DND-41 (cell line): ENCODE data around the gene OR8G5.
"Not testable (repeated sequence)": the region's sequence is repeated elsewhere in the genome, so short reads cannot be mapped to it uniquely, and the experiment has no call there.

Experiments used
- ATAC-seq: fragments of 200-7000 bp; cut with Tn5 transposase; 3 replicates; pipeline ENCODE4 v1.9.1; 2021; ENCODE audit warnings: low read depth; ENCODE audit not compliant: insufficient read depth
- DNase-seq: peaks from one replicate; pipeline ENCODE4 v3.0.0-alpha.2; 2020
- H2AFZ ChIP-seq: 2 replicates; pipeline ENCODE4 v1.6.0; 2012; ENCODE audit warnings: low read depth, low read length
- H3K27ac ChIP-seq: 2 replicates; pipeline ENCODE4 v1.5.1; 2012; ENCODE audit warnings: low read length, inconsistent platforms
- H3K27me3 ChIP-seq: fragments of 200-600 bp; sonication (generic); 2 replicates; pipeline ENCODE4 v1.6.0; 2012; ENCODE audit warnings: low read length, mild to moderate bottlenecking, inconsistent platforms; ENCODE audit not compliant: insufficient read depth, poor library complexity
- H3K36me3 ChIP-seq: 2 replicates; pipeline ENCODE4 v1.5.1; 2012; ENCODE audit warnings: low read length, inconsistent platforms; ENCODE audit not compliant: insufficient read depth
- H3K4me1 ChIP-seq: 2 replicates; pipeline ENCODE4 v1.5.1; 2012; ENCODE audit warnings: mild to moderate bottlenecking, low read length; ENCODE audit not compliant: insufficient read depth
- H3K4me2 ChIP-seq: 2 replicates; pipeline ENCODE4 v1.6.0; 2012; ENCODE audit warnings: mild to moderate bottlenecking, moderate library complexity, low read length, inconsistent platforms; ENCODE audit not compliant: insufficient read depth
- H3K4me3 ChIP-seq, 2 experiments: fragments of 200-600 bp in 1 of 2; shearing (Covaris generic) in 1 of 2; 2 replicates each; pipeline ENCODE4 v1.5.1; 2012 to 2016; ENCODE audit warnings: inconsistent platforms in 2 of 2, low read length in 2 of 2, mild to moderate bottlenecking in 2 of 2, low read depth in 1 of 2, moderate library complexity in 1 of 2
- H3K79me2 ChIP-seq: 2 replicates; pipeline ENCODE4 v1.6.0; 2012; ENCODE audit warnings: low read length, inconsistent platforms; ENCODE audit not compliant: insufficient read depth
- H3K9ac ChIP-seq: 2 replicates; pipeline ENCODE4 v1.6.0; 2012; ENCODE audit warnings: low read depth, mild to moderate bottlenecking, inconsistent platforms, low read length, moderate library complexity
- H3K9me3 ChIP-seq: 2 replicates; pipeline ENCODE4 v1.5.1; 2012; ENCODE audit warnings: low read length, moderate library complexity, mild to moderate bottlenecking, inconsistent platforms; ENCODE audit not compliant: insufficient read depth, severe bottlenecking
- H4K20me1 ChIP-seq: 2 replicates; pipeline ENCODE4 v1.6.0; 2012; ENCODE audit warnings: low read length; ENCODE audit not compliant: insufficient read depth
- EZH2 ChIP-seq: IDR thresholded peaks from 3 replicates; pipeline ENCODE4 v1.6.1; 2012; ENCODE audit warnings: borderline replicate concordance, low read depth, mild to moderate bottlenecking, moderate library complexity, low read length, inconsistent platforms; ENCODE audit not compliant: severe bottlenecking
- TF ChIP-seq, protein P1 (sequence below): IDR thresholded peaks from 2 replicates; pipeline ENCODE4 v1.5.1; 2012; ENCODE audit warnings: borderline replicate concordance, low read length, moderate library complexity, mild to moderate bottlenecking; ENCODE audit not compliant: poor library complexity, severe bottlenecking; ENCODE audit errors: extremely low read depth

OR8G5 gene

DNA sequence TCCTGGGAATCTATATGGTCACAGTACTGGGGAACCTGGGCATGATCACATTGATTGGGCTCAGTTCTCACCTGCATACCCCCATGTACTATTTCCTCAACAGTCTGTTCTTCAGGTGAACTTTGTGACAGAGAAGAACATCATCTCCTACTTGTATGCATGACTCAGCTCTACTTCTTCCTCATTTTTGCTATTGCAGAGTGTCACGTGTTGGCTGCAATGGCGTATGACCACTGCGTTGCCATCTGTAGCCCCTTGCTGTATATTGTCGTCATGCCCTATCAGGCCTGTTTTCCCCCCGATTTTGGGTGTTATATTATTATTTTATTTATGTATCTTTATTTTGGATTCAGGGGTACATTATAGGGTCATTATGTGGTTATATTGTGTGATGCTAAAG, 17.7 kb upstream of the OR8G5 start:
- Histone ChIP-seq H3K27me3 (no peaks in the 10 kb centered on the region), H3K4me1 (no peaks in the 10 kb centered on the region), H3K27ac (no peak overlapping the region), H2AFZ (no peak overlapping the region), H3K4me2 (no peak overlapping the region), H3K4me3 (no peak overlapping the region), H3K36me3 (no peaks in the 10 kb centered on the region), H3K9me3 (no peaks in the 10 kb centered on the region), H3K79me2 (no peaks in the 10 kb centered on the region), H4K20me1 (no peaks in the 10 kb centered on the region), H3K9ac (no peak overlapping the region)
- TF ChIP-seq, protein P1, sequence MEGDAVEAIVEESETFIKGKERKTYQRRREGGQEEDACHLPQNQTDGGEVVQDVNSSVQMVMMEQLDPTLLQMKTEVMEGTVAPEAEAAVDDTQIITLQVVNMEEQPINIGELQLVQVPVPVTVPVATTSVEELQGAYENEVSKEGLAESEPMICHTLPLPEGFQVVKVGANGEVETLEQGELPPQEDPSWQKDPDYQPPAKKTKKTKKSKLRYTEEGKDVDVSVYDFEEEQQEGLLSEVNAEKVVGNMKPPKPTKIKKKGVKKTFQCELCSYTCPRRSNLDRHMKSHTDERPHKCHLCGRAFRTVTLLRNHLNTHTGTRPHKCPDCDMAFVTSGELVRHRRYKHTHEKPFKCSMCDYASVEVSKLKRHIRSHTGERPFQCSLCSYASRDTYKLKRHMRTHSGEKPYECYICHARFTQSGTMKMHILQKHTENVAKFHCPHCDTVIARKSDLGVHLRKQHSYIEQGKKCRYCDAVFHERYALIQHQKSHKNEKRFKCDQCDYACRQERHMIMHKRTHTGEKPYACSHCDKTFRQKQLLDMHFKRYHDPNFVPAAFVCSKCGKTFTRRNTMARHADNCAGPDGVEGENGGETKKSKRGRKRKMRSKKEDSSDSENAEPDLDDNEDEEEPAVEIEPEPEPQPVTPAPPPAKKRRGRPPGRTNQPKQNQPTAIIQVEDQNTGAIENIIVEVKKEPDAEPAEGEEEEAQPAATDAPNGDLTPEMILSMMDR = no peak
- no peak for TF ChIP-seq EZH2
- no peak for ATAC-seq
- no peak for DNase-seq

DNA sequence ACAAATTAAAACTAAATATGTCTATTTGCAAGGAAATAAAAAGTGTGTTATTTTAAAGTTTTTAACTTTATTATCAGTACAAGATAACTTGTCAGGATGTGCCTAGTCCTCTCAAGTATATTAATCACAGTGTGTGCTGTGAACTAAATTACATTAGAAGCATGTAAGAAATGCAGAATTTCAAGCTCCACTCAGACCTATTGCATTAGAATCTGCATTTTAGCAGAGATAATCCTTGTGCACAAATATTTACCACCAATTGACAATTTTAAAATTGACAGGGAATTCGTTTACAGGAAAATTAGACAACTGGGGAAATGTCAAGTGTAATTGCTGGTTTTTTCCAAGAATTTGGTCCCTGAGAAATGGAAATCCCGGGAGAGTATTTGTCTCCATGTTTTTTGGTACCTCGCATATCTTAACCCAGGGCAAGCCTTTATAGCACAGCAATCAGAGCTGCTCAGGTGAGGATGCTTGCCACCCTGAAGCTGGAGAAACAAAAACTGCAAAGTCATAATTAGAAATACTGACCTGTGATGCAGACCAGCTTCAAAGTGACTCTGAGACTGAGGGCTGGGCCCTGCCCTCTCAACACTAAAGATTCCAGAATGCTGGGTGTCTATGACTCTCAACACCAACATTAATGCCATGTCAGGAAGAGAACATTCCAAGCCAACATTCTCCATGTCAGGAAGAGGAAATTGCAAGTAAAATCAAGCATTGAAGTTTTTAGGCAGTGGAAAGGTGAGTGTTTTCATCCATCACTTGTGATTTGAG, 15.4 kb upstream of the OR8G5 start, which contains the start of gene OR8G1:
TSS of gene OR8G1 (plus strand) at position 475 of the 777 bp plus-strand sequence. CDS start 8,581 bp downstream, outside the sequence.
- Histone ChIP-seq H3K9ac (no peak within 1 kb of the TSS), H3K27me3 (no peaks in the 10 kb centered on the region), H2AFZ (no peak within 1 kb of the TSS), H3K79me2 (no peaks in the 10 kb centered on the region), H3K4me3 (no peak within 1 kb of the TSS), H3K4me1 (no peaks in the 10 kb centered on the region), H3K9me3 (no peaks in the 10 kb centered on the region), H3K36me3 (no peaks in the 10 kb centered on the region), H3K4me2 (no peak within 1 kb of the TSS), H3K27ac (no peak within 1 kb of the TSS), H4K20me1 (no peaks in the 10 kb centered on the region)
- TF ChIP-seq EZH2 = no peak
- TF ChIP-seq, protein P1 = no peak
- ATAC-seq (no peak), DNase-seq (no peak)

DNA sequence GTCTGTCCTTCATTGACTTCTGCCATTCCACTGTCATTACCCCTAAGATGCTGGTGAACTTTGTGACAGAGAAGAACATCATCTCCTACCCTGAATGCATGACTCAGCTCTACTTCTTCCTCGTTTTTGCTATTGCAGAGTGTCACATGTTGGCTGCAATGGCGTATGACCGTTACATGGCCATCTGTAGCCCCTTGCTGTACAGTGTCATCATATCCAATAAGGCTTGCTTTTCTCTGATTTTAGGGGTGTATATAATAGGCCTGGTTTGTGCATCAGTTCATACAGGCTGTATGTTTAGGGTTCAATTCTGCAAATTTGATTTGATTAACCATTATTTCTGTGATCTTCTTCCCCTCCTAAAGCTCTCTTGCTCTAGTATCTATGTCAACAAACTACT, 6.3 kb upstream of the OR8G5 start:
- not testable (repeated sequence) for H3K27me3 ChIP-seq, H3K4me2 ChIP-seq, H3K9ac ChIP-seq, DNase-seq, H4K20me1 ChIP-seq, H3K9me3 ChIP-seq, H3K4me1 ChIP-seq, H3K79me2 ChIP-seq, H2AFZ ChIP-seq, ATAC-seq, H3K36me3 ChIP-seq, H3K4me3 ChIP-seq, H3K27ac ChIP-seq

DNA sequence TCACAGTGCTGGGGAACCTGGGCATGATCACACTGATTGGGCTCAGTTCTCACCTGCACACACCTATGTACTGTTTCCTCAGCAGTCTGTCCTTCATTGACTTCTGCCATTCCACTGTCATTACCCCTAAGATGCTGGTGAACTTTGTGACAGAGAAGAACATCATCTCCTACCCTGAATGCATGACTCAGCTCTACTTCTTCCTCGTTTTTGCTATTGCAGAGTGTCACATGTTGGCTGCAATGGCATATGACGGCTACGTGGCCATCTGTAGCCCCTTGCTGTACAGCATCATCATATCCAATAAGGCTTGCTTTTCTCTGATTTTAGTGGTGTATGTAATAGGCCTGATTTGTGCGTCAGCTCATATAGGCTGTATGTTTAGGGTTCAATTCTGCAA, 8.9 kb downstream of the OR8G5 start:
- H3K36me3 ChIP-seq, H3K27ac ChIP-seq, H3K9me3 ChIP-seq, H3K27me3 ChIP-seq, H4K20me1 ChIP-seq, H3K4me1 ChIP-seq, H3K9ac ChIP-seq, H3K79me2 ChIP-seq, H3K4me2 ChIP-seq, DNase-seq, H2AFZ ChIP-seq, ATAC-seq, H3K4me3 ChIP-seq: not testable (repeated sequence)

DNA sequence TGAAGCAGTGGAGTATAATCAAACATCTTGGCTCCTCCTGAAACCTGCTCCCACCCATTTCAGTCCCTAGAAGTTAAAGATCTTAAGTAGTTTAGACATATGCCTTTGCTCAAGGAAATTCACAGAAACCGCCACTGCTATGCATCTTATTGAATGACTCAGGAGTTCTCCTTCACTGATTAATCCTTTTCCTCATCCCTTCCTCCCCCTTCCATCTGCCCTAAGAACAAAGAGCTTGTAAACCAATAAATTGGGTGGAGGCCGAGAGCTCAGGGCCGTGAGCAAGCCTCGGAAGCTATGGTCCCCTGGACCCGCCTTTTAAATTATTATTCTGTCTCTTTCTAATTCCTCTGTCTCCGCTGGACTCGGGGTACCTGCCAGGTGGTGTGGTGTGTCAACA, 14.7 kb downstream of the OR8G5 start:
- H3K27me3 ChIP-seq, H3K4me2 ChIP-seq, ATAC-seq, H3K4me1 ChIP-seq, H3K4me3 ChIP-seq, H3K9ac ChIP-seq, H4K20me1 ChIP-seq, H3K79me2 ChIP-seq, H3K36me3 ChIP-seq, H2AFZ ChIP-seq, DNase-seq, H3K9me3 ChIP-seq, H3K27ac ChIP-seq: not testable (repeated sequence)
